Amniotic stem cell (primary cell): ENCODE measurements around the gene RAB27A.

Experiments
- DNase-seq: peaks from one replicate; lab custom pipeline; 2025; lab: John Stamatoyannopoulos, UW

Gene RAB27A

DNA sequence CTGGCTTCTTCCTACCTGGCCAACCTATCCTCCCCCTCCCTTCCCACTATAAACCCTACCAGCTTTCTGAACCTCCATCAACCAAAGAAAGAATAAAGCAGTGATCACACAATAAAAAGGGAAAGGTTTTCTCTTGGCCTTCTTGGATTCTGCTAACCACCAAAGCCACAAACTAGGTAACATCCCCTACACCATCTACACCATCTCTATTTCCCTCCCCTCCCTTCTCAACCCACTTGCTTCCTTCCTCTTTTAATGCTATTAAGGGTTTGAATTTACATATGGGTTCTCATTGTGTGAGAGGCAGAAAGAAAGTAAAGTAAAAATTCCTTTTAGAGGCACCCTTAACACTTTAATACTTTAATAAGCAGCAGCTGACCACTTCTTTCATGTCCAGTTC lies 67.0 kb downstream of the RAB27A start:
- no peak for DNase-seq

DNA sequence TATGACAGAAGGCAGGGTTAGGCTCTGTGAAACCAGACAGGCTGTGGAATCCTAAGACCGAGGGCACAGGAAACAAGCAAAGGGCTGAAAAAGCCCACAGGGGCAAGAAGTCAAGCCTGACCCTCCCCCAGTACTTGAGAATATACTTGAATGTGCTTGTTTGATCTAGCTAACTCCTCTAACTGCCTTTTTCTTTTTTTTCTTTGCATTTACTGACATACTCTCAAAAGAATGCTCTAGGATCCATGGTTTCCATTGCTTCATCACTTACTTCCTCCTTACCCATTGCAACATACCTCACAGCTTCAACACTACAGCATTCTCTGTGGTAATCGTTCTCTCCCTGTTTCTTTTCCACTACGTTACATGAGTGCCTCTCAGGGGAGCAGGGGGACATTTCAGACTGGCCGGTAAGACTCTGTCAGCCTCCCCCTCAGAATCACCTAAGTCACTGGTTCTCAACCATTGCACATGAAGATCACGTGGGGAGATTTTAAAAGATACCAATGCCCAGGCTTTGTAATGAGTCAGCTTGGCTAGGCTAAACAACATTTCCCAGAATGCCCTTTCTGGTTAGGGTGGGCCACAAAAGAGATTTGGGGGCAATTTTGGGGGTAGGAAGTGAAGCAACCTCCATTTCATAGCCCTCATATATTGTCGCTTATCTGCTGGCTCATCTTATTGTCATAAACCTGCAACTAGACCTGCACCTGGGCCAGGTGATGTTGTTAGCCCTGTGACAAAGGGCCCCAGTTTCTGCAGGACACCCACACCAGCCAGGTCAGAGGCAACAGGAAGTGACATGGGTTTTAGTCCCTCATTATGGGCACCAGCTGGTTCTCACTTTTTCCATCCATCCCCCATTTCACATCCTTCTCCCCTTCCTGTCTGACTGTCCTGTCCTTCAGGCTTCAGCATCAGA lies 68.3 kb downstream of the RAB27A start:
- DNase-seq: peak; percentile 73

DNA sequence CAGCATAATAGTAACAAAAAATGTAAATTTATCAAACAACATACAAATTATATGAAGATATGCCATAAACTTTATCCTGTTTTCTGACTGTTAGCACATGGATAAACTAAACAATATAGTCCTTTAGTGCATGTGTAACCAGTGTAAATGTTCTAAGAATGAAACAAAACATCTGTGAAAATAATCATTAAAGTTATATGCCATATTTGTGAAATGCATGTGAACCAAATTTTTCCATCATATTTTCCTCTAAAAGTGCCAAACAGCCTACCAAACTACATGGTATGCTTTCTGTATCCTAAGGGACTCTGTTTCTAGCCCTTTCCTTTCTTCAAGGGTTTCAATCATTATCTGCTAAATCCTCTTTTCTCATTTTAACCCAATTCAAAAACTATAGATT lies 69.0 kb downstream of the RAB27A start:
- DNase-seq: no peak

DNA sequence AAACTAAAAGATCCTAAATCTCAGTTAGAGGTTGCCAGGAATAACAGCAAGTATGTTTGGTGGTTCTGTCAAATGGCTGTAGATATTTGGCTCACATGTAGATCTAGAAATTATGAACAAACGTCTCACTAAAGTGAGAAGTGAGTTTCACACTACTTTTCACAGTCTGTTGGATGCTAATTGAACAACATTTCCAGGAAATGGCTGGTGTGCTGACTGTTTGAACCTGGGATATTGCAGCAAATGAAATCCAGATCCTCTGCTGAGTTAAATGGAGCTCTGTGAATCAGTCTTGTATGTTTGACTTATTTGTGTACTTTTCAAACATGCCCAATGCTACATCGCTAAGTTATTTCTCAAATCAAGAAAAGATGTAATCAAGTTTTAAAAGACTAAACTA lies 71.6 kb downstream of the RAB27A start:
- DNase-seq: no peak

DNA sequence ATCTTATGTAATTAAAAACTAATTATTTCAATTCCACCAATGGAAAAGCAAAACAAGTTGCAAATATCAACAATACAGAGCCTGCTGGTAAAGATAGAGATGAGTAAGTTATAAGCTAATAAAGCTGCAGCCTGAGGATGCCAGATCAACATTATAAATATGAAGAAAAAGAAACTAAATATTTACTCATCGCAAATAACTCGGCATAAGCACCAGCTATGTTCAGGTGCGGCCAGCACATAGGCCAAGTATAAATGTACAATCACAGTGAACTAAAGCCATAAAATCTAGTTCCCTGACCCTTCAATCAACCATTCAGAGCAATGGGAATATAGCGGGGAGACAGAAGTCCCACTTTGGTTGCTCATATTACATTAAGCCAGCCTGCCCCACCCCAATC lies 85.1 kb downstream of the RAB27A start:
- DNase-seq: no peak

DNA sequence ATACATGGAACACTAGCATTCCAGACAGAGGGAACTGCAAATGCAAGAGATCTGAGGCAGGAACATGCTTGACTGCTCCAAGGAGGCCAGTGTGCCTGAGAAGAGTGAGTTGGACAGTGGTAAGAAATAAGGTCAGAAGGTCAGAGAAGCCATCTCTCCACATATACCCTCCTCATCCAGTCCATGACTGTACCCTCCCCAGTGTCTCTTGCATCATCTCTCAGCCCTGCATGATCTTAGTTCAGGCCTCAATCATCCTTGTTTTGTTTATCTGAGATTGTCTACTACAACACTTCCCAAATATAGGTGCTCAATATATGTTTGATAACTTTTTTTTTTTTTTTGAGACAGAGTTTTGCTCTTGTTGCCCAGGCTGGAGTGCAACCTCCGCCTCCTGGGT lies 87.4 kb downstream of the RAB27A start:
- DNase-seq: no peak

DNA sequence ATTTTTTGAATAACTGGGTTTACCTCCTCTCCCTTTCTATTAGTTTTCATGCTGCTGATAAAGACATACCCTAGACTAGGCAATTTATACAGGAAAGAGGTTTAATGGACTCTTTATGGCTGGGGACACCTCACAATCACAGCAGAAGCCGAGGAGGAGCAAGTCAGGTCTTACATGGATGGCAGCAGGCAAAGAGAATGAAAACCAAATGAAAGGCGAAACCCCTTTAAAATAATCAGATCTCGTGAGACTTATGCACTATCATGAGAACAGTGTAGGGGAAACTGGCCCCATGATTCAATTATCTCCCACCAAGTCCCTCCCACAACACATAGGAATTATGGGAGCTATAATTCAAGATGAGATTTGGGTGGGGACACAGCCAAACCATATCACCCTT lies 90.9 kb downstream of the RAB27A start:
- DNase-seq: no peak

DNA sequence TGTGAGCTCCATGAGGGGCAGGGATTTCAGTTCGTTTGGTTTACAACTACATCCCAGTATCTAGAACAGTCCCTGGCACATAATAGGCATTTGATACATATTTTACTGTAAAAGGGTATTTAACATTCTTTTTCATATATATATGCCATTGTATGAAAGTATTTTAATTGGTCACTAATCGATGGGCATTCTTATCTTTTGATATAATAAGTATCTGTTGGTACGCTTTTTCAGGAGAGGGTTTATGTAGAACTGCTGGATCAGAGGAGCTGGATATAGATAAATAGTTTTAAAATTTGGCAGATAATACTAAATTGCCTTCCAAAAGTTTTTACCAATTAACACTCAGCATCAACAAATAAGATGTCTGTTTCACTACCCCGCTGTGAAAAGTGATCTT lies 91.9 kb downstream of the RAB27A start:
- DNase-seq: no peak

DNA sequence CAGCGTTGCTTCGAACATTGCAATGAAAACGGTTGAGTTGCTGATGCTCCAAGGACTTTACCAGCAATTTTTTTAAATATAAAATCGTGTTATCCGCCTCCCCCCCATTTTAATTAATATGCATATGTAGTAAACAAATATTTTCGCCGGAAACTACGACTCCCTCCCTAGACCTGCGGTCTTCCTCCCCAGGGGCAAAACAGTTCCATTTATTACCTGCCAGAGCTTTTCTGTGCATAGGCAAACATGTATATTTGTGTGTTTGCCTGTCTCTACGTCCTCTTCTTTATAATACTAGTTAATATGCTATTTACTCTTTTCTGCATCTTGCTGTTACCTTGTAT lies 92.3 kb downstream of the RAB27A start:
- DNase-seq: no peak

DNA sequence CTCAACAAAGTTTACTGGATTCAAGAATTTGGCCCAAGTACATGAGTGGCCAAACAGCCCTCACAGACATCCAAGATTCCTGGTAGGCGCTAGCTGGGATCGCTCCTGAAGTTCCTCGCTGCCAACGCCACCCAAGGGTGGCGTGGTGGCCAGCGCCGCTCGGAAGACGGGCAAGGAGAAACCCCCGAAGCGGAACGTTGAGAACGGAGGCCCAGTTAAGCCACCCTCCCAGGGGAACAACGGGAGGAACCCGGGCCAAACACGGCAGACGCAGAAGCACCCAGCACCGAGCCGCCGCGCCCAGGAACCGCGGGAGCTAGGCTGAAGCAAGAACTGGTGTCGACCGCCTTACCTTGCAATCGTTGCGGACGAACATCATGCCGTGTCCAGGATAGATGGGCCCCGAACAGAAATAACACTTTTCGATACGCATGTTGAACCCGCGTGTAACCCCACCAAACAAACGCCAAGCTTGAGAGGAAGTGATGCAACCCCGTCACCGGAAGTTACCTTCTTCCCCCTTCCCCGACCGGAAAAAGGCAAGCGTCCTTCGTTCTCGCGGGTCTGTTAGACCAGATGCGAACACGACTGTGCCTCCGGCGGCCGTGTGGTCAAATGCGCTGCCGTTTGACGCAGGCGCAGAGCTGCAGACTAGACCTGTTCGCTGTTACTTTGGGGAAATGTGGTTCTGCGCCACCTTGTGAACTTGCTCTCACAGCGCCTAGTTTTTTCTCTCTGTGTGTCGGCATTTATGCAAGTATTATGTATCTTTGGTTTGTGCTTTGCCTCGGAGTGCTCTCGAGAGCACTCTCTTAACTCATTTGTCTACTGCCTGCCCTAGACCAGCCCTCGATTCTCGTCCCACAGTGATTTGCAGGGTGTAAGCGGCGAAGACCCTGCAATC lies 92.9 kb downstream of the RAB27A start, which contains the start of gene RSL24D1:
TSS of gene RSL24D1 (minus strand) at position 484 of the 904 bp plus-strand sequence. CDS start at position 433, 51 bp downstream.
- peak; percentile 97 for DNase-seq

DNA sequence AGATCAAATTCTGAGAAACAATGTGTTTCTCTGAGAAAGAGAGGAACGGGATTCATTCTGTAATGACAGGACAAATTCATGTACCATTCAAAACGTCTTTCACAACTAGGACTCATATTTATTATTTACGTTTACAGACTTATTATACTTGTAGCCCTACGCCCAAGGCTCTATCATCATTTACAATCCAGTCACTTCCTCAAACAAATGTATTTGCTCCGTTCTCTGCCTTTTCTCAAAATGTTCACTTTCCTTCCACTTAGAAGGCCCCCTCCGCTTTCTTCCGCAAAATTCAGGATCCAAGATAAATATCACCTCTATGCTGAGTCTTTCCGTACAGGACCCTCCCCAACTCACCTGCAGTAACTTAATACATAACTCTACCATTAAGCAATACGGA lies 93.6 kb downstream of the RAB27A start:
- no peak for DNase-seq

DNA sequence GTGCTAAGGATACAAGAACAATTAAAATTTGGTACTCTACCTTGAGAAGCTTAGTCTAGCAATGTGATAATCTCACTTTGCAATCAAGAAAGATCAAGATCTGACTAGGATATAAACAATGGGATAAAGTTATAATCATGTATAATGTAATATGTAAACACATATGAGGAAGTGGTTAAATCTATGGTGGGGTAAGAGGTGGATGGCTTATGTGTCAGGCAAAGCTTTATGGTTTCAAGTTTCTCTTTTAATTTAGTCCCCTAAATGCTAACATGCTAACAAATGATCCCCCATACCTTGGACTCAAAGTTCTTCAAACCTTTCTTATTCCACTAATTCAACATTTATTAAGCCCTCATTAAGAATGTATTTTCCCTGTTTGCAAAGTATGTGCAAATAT lies 95.4 kb downstream of the RAB27A start:
- DNase-seq: no peak

DNA sequence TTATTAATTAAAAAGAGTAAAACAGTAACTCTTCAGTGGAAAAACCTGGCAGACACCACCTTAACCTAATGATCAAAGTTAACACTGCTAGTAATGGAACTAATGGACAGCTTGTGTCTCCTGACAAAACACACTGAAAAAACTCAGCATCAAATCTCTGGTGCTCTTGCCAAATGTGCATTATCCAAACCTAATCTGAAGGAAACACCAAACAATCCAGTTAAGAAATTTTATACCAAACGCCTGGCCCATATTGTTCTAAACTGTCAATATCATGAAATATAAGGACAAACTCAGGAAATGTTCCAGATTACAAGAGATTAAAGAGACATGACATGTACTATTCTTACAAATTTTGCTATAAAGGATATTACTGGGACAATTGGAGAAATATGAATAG lies 103.3 kb downstream of the RAB27A start:
- DNase-seq: no peak

DNA sequence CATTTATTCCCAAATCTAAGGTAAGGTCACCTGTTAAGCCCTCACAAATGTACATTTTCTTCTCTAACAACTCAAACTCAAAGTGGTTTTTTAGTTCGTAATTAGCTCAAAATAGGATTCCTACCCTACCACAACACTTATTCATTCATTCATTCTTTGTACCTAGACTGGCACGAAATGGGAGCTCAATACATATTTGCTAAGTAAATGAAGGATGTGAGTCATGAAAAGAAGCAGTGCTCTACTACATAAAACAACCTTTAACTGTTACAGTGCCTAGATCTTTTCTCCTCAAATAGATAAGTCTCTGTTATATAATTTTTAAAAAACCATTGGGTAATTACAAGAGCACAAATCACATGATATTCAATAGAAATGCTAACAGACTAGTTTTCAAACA lies 105.9 kb downstream of the RAB27A start:
- DNase-seq: no peak

DNA sequence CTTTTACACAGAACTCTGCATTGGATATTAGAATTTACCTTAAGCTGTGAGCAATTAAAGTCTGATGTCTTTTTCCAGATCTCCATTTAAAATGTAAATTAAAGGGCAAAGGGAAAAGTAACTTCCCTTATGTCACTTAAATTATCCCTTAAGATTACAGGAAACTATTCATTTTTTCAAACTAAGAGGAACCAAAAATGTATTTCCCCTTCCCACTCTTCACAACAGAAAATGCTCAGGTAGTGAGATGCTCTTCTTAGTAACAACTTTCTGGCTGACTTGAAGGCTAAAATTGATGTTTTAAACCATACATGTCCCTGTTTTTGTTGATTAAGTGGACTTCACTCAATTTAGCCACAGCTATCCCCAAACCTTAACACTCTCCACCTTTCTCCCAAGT lies 110.5 kb downstream of the RAB27A start:
- no peak for DNase-seq

DNA sequence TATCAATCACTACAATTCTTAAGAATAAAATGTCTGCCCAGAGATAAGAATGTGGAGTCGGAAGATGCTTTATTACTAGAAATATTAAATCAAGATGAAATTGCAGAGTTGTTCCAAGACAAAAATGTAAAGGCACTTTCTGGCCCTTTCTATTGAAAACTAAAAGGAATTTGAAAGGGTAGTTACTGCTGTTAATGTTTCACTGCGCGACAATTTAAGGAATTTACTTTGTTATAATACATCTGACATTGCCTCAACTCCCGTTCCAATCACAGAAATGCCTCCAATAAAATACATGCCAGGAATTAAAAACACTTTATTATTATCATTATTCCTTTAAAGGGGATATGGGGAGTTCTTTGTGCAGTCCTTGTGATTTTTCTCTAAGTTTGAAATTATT lies 119.3 kb downstream of the RAB27A start:
- DNase-seq: no peak

DNA sequence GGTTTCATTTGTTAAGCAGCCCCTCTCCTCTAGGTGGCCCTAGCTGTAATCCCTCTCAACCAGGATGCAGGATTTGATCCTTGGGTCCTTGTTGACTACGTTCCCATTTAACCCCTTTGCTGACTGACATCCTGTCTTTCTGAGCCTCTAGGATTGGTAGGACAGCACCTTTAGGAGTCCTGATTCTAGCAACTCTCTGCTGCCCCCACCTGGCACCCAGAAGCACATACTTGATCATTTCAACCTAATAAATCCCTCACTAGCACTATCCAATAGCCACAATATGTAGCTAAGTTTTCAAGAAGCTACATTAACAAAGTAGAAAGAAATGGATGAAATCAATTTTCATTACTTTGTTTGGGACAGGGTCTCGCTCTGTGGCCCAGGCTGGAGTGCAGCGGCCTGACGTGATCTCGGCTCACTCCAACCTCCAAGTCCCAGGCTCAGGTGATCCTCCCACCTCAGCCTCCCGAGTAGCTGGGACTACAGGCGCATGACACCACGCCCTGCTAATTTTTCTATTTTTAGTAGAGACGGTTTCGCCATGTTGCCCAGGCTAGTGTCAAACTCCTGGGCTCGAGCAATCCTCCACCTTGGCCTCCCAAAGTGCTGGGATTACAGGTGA lies 121.2 kb downstream of the RAB27A start:
- peak; percentile 16 for DNase-seq

DNA sequence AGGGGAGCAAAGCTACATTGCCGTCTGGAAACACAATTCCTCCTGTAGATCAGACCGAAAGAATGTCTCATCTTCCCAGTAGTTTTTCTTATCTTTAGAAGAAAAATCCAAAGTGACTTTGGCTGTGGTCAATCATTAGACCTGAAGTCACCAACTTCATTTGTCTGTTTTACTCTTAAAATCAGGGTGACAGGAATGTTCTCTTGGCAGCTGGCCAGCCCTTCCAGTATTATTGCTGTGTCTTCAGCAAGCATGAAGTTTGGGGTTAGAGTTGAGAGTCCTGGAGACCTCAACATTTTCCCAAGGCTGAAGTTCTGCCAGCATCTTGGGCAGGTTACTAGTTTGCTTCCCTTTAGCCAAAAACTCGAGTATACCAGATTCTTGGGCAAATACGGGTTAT lies 125.3 kb downstream of the RAB27A start:
- no peak for DNase-seq
